Thyroid gland (tissue), 4 donors: Measurements from ENCODE around the gene NFYC. TPM values are rescaled to one million over a fixed set of nuclear protein-coding genes. Genes with fewer than 3 reads are reported as not detected.

Experiments used
- DNase-seq, 2 donors: peaks; one replicate each; pipeline ENCODE4 v3.0.0-alpha.2; 2019
- H3K27ac ChIP-seq, 3 donors: fragments of 200-600 bp; sonication (generic); 1 replicate in 2 of 3; 2 replicates in 1 of 3; pipeline ENCODE4 v1.5.1; 2016 to 2019; ENCODE audit warnings: mild to moderate bottlenecking in 1 of 3, moderate library complexity in 1 of 3
- H3K27me3 ChIP-seq: fragments of 200-600 bp; sonication (generic); one replicate; pipeline ENCODE4 v1.5.1; 2019
- H3K36me3 ChIP-seq, 2 donors: fragments of 200-600 bp; sonication (generic); one replicate each; pipeline ENCODE4 v1.5.1; 2016 to 2019
- H3K4me1 ChIP-seq, 2 donors: fragments of 200-600 bp; sonication (generic); one replicate each; pipeline ENCODE4 v1.5.1; 2017 to 2019
- H3K4me3 ChIP-seq, 3 donors: fragments of 200-600 bp; sonication (generic); replicated peaks in 1 of 3; 1 replicate in 2 of 3; 2 replicates in 1 of 3; pipeline ENCODE4 v1.5.1; 2016; ENCODE audit warnings: mild to moderate bottlenecking in 1 of 3
- H3K9me3 ChIP-seq: fragments of 200-600 bp; sonication (generic); one replicate; pipeline ENCODE4 v1.5.1; 2017
- CTCF ChIP-seq, 6 experiments: fragments of 200-600 bp in 3 of 6; fragments of 450-650 bp in 3 of 6; sonication (generic) in 3 of 6; IDR thresholded peaks; one replicate each; pipeline ENCODE4 v1.5.1; 2016 to 2019; ENCODE audit warnings: antibody characterized with exemption in 6 of 6, mild to moderate bottlenecking in 2 of 6, inconsistent platforms in 1 of 6, moderate library complexity in 1 of 6
- POLR2A ChIP-seq, 2 donors: fragments of 450-650 bp; IDR thresholded peaks; one replicate each; pipeline ENCODE4 v1.6.1; 2017; ENCODE audit warnings: antibody characterized with exemption in 2 of 2, mild to moderate bottlenecking in 2 of 2, moderate library complexity in 1 of 2
- WGBS, 2 donors: methylation state at CpG; one replicate each; pipeline ENCODE4 v1.1.5; 2017; 5-methylcytosine and 5-hydroxymethylcytosine counted together
- intact Hi-C: fragments of 100-400 bp; cut with DNase I; formaldehyde crosslinking; loops from one replicate; pipeline ENCODE4 v1.15.1; 2023
- total RNA-seq, 4 donors: library from RNA; depleted of rRNA; stranded (reverse); fragments of >200 nt; gene quantifications; one replicate each; pipeline ENCODE4 v1.2.3, GENCODE V29; 2016

The NFYC gene
- total RNA-seq, 4 donors from 2014 or later: 70.5 to 175 (median 96.7) TPM

DNA sequence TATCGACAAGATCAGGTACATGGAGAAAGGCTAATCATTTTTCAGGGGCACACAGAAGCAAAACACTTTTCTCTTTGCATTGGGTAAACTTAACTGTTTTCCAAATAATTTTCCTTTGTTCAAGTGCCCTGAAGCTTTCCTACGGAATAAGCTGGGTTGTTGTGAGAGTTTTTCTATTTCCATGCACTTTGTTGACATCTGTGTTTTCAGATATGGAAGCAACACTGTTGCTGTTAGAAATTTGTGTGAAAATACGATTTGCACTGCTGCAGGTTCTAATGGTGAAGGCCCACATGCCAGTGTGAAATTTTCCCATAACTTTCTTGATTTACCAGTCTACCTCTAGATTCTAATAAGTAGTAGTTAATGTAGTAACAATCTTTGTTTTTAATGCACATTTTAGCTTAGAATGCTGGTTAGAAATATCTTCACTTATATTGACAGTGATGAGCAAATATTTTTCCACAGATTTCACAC is 18.3 kb downstream of the NFYC start:
- H3K27me3 ChIP-seq: no peaks in the 10 kb centered on the region
- no peak for TF ChIP-seq CTCF (IDR thresholded peaks at IDR 0.05)
- TF ChIP-seq POLR2A (IDR thresholded peaks at IDR 0.05): no peak
- WGBS, 2 donors: 2 to 4% methylated on average over 3 of the region's 3 CpGs
- H3K4me3 ChIP-seq: peak overlapping the region; percentile 9 to 37 (median 33)
- peak overlapping the region; percentile 86 to 95 (median 87) for H3K27ac ChIP-seq
- no peak for DNase-seq
- no peaks in the 10 kb centered on the region for H3K36me3 ChIP-seq
- intact Hi-C loops: no loop called here
- peaks cover 49% of the 10 kb centered on the region in 2 donors for H3K4me1 ChIP-seq
- H3K9me3 ChIP-seq: no peaks in the 10 kb centered on the region

GRCh38 chr1:40710581-40711315 is 19.2 kb downstream of the NFYC start:
- Histone ChIP-seq H3K27ac (peak overlapping the region; percentile 86 to 95 (median 87)), H3K36me3 (no peaks in the 10 kb centered on the region), H3K27me3 (no peaks in the 10 kb centered on the region), H3K9me3 (no peaks in the 10 kb centered on the region), H3K4me1 (peaks cover 47 to 52% of the 10 kb centered on the region in 2 donors), H3K4me3 (peak overlapping the region in 2 of 3 donors; percentile 33 to 37)
- DNase-seq: peak in 1 of 2 donors; percentile 25
- 7 to 14% methylated on average over 7 of the region's 7 CpGs for WGBS, 2 donors
- TF ChIP-seq POLR2A (IDR thresholded peaks at IDR 0.05) (no peak), CTCF (IDR thresholded peaks at IDR 0.05) (no peak)
- intact Hi-C loops: no loop called here

GRCh38 chr1:40711465-40712404 is 20.2 kb downstream of the NFYC start:
- H3K36me3 ChIP-seq: no peaks in the 10 kb centered on the region
- no peaks in the 10 kb centered on the region for H3K9me3 ChIP-seq
- TF ChIP-seq CTCF (IDR thresholded peaks at IDR 0.05): no peak
- TF ChIP-seq POLR2A (IDR thresholded peaks at IDR 0.05): no peak
- peak overlapping the region in 1 of 3 donors; percentile 33 for H3K4me3 ChIP-seq
- H3K4me1 ChIP-seq: peaks cover 47 to 59% of the 10 kb centered on the region in 2 donors
- DNase-seq: peak; percentile 45 to 50
- H3K27ac ChIP-seq: peak overlapping the region; percentile 86 to 95 (median 87)
- WGBS, 2 donors: 5 to 8% methylated on average over 3 of the region's 3 CpGs
- intact Hi-C loops: no loop called here
- H3K27me3 ChIP-seq: no peaks in the 10 kb centered on the region

DNA sequence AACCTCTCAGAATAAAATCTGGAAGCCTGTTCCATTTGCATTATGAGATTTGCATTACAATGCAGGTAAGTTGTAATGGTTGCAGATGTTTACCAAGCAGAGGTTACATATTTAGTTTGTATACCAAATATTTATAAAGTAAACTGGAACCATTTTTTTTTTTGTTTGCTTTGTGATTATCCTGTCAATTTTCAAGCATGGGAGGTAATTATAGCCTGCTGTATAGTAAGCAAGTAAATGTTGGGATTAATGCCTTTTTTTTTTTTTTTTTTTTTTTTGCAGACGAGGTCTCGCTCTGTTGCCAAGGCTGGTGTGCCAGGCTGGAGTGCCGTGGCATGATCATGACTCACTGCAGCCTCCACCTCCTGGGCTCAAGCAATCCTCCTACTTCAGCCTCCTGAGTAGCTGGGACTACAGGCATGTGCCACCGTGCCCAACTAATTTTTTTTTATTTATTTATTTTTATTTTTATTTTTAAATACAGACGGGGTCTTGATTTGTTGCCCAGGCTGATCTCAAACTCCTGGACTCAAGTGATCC is 21.0 kb downstream of the NFYC start:
- Histone ChIP-seq H3K4me3 (no peak overlapping the region), H3K27me3 (no peaks in the 10 kb centered on the region), H3K27ac (peak overlapping the region; percentile 47 to 95 (median 87)), H3K9me3 (no peaks in the 10 kb centered on the region), H3K36me3 (no peaks in the 10 kb centered on the region), H3K4me1 (peaks cover 50 to 60% of the 10 kb centered on the region in 2 donors)
- no peak for DNase-seq
- TF ChIP-seq POLR2A (IDR thresholded peaks at IDR 0.05) (no peak), CTCF (IDR thresholded peaks at IDR 0.05) (no peak)
- 73 to 80% methylated on average over 5 of the region's 5 CpGs for WGBS, 2 donors
- intact Hi-C loops: no loop called here
